ENCODE measurements around the gene PUSL1.

Gene PUSL1

DNA sequence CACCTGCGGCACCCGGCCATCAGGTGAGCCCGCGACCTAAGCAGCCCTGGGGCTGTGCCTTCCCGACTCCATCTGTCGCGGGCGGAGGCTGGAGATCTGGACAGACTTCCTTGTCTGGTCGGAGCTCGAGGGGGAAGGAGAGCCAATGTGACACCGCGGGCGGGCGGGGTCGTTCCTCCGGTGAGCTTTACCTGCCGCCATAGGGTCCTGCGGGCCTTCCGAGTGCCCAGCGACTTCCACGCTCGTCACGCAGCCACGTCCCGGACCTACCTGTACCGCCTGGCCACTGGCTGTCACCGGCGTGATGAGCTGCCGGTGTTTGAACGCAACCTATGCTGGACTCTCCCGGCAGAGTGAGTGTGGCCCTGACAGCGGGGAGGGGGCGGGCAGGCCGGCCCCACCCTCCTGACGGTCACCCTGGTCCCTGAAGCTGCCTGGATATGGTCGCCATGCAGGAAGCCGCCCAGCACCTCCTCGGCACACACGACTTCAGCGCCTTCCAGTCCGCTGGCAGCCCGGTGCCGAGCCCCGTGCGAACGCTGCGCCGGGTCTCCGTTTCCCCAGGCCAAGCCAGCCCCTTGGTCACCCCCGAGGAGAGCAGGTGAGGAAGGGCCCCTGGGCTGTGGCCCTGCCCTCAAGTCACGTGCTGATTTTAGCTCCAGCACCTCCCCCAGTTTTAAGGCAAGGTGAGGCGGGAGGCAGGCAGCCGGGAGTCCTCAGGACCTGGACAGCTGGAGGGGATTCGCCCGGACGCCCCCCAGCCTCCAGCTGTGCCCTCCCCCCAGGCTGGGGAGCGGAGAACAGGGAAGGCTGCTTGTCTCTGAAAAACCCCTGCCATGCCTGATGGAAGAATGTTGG, 1.1 kb downstream of the PUSL1 start:
- H3K9me3 ChIP-seq (ENCODE audit: control insufficient read depth, insufficient read depth, low read depth, low read length), result no peaks in the 10 kb centered on the region
- ChIA-PET CTCF (interaction anchor here (0.8 to 1.0 kb wide), 3 partner anchors 17 to 93 kb away, joined by 3 read pairs; no protein-coding TSS in a partner anchor), POLR2A (interaction anchor here (1.1 to 1.5 kb wide), 6 partner anchors 9 to 65 kb away, joined by 3 to 5 read pairs (median 3); partner anchors contain the start of genes AURKAIP1 and TAS1R3)
- H3K27ac ChIP-seq (ENCODE audit: extremely low read depth, low read depth, low read length), result peak overlapping the region; percentile 96
- peaks cover 0 to 57% of the 10 kb centered on the region in 2 experiments; a peak in 1 of 3 replicates for H3K36me3 ChIP-seq (ENCODE audit: control insufficient read depth in 2 of 2, insufficient read depth in 1 of 2, low read length in 2 of 2)
- peaks cover 18% of the 10 kb centered on the region for H3K4me1 ChIP-seq (ENCODE audit: control insufficient read depth, insufficient read depth, low read length)
- peak overlapping the region; percentile 81 for H3K4me3 ChIP-seq (ENCODE audit: low read depth, low read length)
- TF ChIP-seq TRIM28 (IDR thresholded peaks at IDR 0.05; ENCODE audit: borderline replicate concordance, low read length) (no peak), ZNF404 (tag by site-specific recombination; IDR thresholded peaks at IDR 0.05) (no peak), ZNF24 (tag by site-specific recombination; IDR thresholded peaks at IDR 0.05) (no peak), ZFP37 (tag by site-specific recombination; IDR thresholded peaks at IDR 0.05) (0 out of 2 replicates have a peak, but pooled peaks have one; percentile 55), KLF10 (tag by site-specific recombination; IDR thresholded peaks at IDR 0.05) (no peak), HOXA7 (CRISPR knock-in tag; IDR thresholded peaks at IDR 0.05; ENCODE audit: borderline replicate concordance) (no peak), ZNF768 (tag by site-specific recombination; IDR thresholded peaks at IDR 0.05) (no peak), ZNF514 (tag by site-specific recombination; IDR thresholded peaks at IDR 0.05) (no peak), ZBTB8A (tag by site-specific recombination; IDR thresholded peaks at IDR 0.05) (peak; percentile 50; the same call in 1 of the 2 replicates), SP7 (tag by site-specific recombination; IDR thresholded peaks at IDR 0.05) (no peak), ZFP69B (tag by site-specific recombination; IDR thresholded peaks at IDR 0.05) (peak; percentile 19; the same call in 1 of the 2 replicates), ZNF184 (tag by site-specific recombination; IDR thresholded peaks at IDR 0.05) (no peak), ZNF140 (tag by site-specific recombination; IDR thresholded peaks at IDR 0.05) (no peak), ZNF529 (tag by site-specific recombination; IDR thresholded peaks at IDR 0.05; ENCODE audit: insufficient replicate concordance) (no peak), KLF9 (tag by site-specific recombination; IDR thresholded peaks at IDR 0.05; ENCODE audit: low read depth) (peak; percentile 88), ZNF16 (tag by site-specific recombination; IDR thresholded peaks at IDR 0.05; ENCODE audit: low read depth) (no peak), ZNF670 (tag by site-specific recombination; IDR thresholded peaks at IDR 0.05; ENCODE audit: low read depth) (no peak), ZNF394 (tag by site-specific recombination; IDR thresholded peaks at IDR 0.05; ENCODE audit: borderline replicate concordance) (no peak; the same call in 1 of the 2 replicates), SCRT1 (tag by site-specific recombination; IDR thresholded peaks at IDR 0.05; ENCODE audit: borderline replicate concordance) (no peak), ZNF223 (tag by site-specific recombination; IDR thresholded peaks at IDR 0.05) (no peak), GFI1B (tag by site-specific recombination; IDR thresholded peaks at IDR 0.05) (no peak)
- TF ChIP-seq, protein P1, sequence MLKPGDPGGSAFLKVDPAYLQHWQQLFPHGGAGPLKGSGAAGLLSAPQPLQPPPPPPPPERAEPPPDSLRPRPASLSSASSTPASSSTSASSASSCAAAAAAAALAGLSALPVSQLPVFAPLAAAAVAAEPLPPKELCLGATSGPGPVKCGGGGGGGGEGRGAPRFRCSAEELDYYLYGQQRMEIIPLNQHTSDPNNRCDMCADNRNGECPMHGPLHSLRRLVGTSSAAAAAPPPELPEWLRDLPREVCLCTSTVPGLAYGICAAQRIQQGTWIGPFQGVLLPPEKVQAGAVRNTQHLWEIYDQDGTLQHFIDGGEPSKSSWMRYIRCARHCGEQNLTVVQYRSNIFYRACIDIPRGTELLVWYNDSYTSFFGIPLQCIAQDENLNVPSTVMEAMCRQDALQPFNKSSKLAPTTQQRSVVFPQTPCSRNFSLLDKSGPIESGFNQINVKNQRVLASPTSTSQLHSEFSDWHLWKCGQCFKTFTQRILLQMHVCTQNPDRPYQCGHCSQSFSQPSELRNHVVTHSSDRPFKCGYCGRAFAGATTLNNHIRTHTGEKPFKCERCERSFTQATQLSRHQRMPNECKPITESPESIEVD (tag by site-specific recombination; IDR thresholded peaks at IDR 0.05), result no peak
- TF ChIP-seq, protein P2, sequence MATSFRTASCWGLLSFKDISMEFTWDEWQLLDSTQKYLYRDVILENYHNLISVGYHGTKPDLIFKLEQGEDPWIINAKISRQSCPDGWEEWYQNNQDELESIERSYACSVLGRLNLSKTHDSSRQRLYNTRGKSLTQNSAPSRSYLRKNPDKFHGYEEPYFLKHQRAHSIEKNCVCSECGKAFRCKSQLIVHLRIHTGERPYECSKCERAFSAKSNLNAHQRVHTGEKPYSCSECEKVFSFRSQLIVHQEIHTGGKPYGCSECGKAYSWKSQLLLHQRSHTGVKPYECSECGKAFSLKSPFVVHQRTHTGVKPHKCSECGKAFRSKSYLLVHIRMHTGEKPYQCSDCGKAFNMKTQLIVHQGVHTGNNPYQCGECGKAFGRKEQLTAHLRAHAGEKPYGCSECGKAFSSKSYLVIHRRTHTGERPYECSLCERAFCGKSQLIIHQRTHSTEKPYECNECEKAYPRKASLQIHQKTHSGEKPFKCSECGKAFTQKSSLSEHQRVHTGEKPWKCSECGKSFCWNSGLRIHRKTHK (tag by site-specific recombination; IDR thresholded peaks at IDR 0.05), result no peak
- TF ChIP-seq, protein P3, sequence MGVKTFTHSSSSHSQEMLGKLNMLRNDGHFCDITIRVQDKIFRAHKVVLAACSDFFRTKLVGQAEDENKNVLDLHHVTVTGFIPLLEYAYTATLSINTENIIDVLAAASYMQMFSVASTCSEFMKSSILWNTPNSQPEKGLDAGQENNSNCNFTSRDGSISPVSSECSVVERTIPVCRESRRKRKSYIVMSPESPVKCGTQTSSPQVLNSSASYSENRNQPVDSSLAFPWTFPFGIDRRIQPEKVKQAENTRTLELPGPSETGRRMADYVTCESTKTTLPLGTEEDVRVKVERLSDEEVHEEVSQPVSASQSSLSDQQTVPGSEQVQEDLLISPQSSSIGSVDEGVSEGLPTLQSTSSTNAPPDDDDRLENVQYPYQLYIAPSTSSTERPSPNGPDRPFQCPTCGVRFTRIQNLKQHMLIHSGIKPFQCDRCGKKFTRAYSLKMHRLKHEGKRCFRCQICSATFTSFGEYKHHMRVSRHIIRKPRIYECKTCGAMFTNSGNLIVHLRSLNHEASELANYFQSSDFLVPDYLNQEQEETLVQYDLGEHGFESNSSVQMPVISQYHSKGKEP (tag by site-specific recombination; IDR thresholded peaks at IDR 0.05), result no peak
- TF ChIP-seq, protein P4, sequence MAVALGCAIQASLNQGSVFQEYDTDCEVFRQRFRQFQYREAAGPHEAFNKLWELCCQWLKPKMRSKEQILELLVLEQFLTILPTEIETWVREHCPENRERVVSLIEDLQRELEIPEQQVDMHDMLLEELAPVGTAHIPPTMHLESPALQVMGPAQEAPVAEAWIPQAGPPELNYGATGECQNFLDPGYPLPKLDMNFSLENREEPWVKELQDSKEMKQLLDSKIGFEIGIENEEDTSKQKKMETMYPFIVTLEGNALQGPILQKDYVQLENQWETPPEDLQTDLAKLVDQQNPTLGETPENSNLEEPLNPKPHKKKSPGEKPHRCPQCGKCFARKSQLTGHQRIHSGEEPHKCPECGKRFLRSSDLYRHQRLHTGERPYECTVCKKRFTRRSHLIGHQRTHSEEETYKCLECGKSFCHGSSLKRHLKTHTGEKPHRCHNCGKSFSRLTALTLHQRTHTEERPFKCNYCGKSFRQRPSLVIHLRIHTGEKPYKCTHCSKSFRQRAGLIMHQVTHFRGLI (tag by site-specific recombination; IDR thresholded peaks at IDR 0.05), result no peak
- TF ChIP-seq, protein P5, sequence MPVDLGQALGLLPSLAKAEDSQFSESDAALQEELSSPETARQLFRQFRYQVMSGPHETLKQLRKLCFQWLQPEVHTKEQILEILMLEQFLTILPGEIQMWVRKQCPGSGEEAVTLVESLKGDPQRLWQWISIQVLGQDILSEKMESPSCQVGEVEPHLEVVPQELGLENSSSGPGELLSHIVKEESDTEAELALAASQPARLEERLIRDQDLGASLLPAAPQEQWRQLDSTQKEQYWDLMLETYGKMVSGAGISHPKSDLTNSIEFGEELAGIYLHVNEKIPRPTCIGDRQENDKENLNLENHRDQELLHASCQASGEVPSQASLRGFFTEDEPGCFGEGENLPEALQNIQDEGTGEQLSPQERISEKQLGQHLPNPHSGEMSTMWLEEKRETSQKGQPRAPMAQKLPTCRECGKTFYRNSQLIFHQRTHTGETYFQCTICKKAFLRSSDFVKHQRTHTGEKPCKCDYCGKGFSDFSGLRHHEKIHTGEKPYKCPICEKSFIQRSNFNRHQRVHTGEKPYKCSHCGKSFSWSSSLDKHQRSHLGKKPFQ (tag by site-specific recombination; IDR thresholded peaks at IDR 0.05), result no peak
- TF ChIP-seq, protein P6, sequence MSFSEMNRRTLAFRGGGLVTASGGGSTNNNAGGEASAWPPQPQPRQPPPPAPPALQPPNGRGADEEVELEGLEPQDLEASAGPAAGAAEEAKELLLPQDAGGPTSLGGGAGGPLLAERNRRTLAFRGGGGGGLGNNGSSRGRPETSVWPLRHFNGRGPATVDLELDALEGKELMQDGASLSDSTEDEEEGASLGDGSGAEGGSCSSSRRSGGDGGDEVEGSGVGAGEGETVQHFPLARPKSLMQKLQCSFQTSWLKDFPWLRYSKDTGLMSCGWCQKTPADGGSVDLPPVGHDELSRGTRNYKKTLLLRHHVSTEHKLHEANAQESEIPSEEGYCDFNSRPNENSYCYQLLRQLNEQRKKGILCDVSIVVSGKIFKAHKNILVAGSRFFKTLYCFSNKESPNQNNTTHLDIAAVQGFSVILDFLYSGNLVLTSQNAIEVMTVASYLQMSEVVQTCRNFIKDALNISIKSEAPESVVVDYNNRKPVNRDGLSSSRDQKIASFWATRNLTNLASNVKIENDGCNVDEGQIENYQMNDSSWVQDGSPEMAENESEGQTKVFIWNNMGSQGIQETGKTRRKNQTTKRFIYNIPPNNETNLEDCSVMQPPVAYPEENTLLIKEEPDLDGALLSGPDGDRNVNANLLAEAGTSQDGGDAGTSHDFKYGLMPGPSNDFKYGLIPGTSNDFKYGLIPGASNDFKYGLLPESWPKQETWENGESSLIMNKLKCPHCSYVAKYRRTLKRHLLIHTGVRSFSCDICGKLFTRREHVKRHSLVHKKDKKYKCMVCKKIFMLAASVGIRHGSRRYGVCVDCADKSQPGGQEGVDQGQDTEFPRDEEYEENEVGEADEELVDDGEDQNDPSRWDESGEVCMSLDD (tag by site-specific recombination; IDR thresholded peaks at IDR 0.05), result peak; percentile 11

Measured in HEK293 (cell line).